HCT116 (cell line): Measurements from ENCODE around the gene CRADD. TPM values are rescaled to one million over a fixed set of nuclear protein-coding genes. Genes with fewer than 3 reads are reported as not detected.

Source experiments
- ATAC-seq: fragments of 200-7000 bp; cut with Tn5 transposase; 2 replicates; pipeline ENCODE4 v1.9.1; 2020; ENCODE audit warnings: mild to moderate bottlenecking, moderate library complexity
- BruUV-seq: library from RNA; stranded (reverse); fragments of 400-500 nt; replicated peaks from 2 replicates; lab custom pipeline; 2021; lab: Mats Ljungman, UMichigan
- CTCF ChIA-PET: fragments of 300-600 bp; sonication (Branson Sonifier 250); formaldehyde crosslinking; loops from one replicate; lab custom pipeline; 2021; ENCODE audit warnings: antibody characterized with exemption; lab: Charles Lee
- POLR2A ChIA-PET: fragments of 300-600, 350-600 bp; sonication (Branson Sonifier 250); formaldehyde crosslinking; loops from one replicate; lab custom pipeline; 2021; ENCODE audit warnings: antibody characterized with exemption; lab: Charles Lee
- RAD21 ChIA-PET, 2 experiments: fragments of 300-600 bp; sonication (Branson Sonifier 250); formaldehyde crosslinking; loops; one replicate each; lab custom pipeline; 2023; ENCODE audit warnings: low total read pairs in 2 of 2; ENCODE audit not compliant: uncharacterized antibody in 2 of 2, unreplicated experiment in 2 of 2, low non-redundant PET in 1 of 2; lab: Charles Lee
- DNase-seq: peaks from one replicate; pipeline ENCODE4 v3.0.0-alpha.2; 2010; ENCODE audit warnings: low read depth, low spot score
- H2AFZ ChIP-seq: fragments of 200-600 bp; shearing (Covaris generic), sonication (generic); 2 replicates; pipeline ENCODE4 v1.6.1; 2017; ENCODE audit warnings: low read depth, mixed run types, mixed read lengths, antibody characterized with exemption, low read length; ENCODE audit not compliant: poor library complexity, severe bottlenecking
- H3K27ac ChIP-seq: 2 replicates; pipeline ENCODE4 v1.5.1; 2012; ENCODE audit warnings: low read depth, low read length
- H3K27me3 ChIP-seq: fragments of 200-600 bp; sonication (generic); 2 replicates; pipeline ENCODE4 v1.6.1; 2016; ENCODE audit warnings: mixed run types, low read length, mixed read lengths; ENCODE audit not compliant: insufficient read depth
- H3K36me3 ChIP-seq, 2 experiments: fragments of 200-500 bp in 1 of 2; fragments of 200-600 bp in 1 of 2; sonication (Bioruptor generic) in 1 of 2; sonication (generic) in 1 of 2; 2 replicates each; pipeline versions ENCODE4 v1.5.1 to v1.6.1; 2014 to 2016; ENCODE audit warnings: low read length in 2 of 2, inconsistent platforms in 1 of 2, mixed read lengths in 1 of 2, mixed run types in 1 of 2; ENCODE audit not compliant: insufficient read depth in 2 of 2, control insufficient read depth in 1 of 2
- H3K4me1 ChIP-seq, 2 experiments: fragments of 200-600 bp in 1 of 2; sonication (generic) in 1 of 2; 2 replicates each; pipeline versions ENCODE4 v1.5.1 to v1.6.1; 2012 to 2017; ENCODE audit warnings: low read length in 2 of 2, inconsistent platforms in 1 of 2, mild to moderate bottlenecking in 1 of 2, mixed read lengths in 1 of 2, mixed run types in 1 of 2, moderate library complexity in 1 of 2; ENCODE audit not compliant: insufficient read depth in 2 of 2, control insufficient read depth in 1 of 2
- H3K4me2 ChIP-seq: fragments of 200-600 bp; sonication (generic); 2 replicates; pipeline ENCODE4 v1.6.1; 2017; ENCODE audit warnings: mixed run types, low read length, mixed read lengths
- H3K4me3 ChIP-seq, 2 experiments: fragments of 200-600 bp in 1 of 2; sonication (generic) in 1 of 2; replicated peaks in 1 of 2; 2 replicates each; pipeline ENCODE4 v1.5.1; 2011 to 2016; ENCODE audit warnings: low read length in 2 of 2, control low read depth in 1 of 2, low read depth in 1 of 2, mild to moderate bottlenecking in 1 of 2, mixed read lengths in 1 of 2, mixed run types in 1 of 2
- H3K79me2 ChIP-seq: fragments of 200-600 bp; sonication (generic); 2 replicates; pipeline ENCODE4 v1.6.1; 2017; ENCODE audit warnings: mild to moderate bottlenecking, mixed run types, low read length, moderate library complexity, mixed read lengths; ENCODE audit not compliant: insufficient read depth
- H3K9ac ChIP-seq: fragments of 200-600 bp; sonication (generic); 2 replicates; pipeline ENCODE4 v1.6.1; 2016; ENCODE audit warnings: low read length, mixed read lengths
- H3K9me2 ChIP-seq: fragments of 200-600 bp; sonication (generic), shearing (Covaris generic); 2 replicates; pipeline ENCODE4 v1.6.1; 2017; ENCODE audit warnings: mixed run types, mild to moderate bottlenecking, moderate library complexity; ENCODE audit not compliant: insufficient read depth
- H3K9me3 ChIP-seq, 2 experiments: fragments of 200-500 bp in 1 of 2; fragments of 200-600 bp in 1 of 2; sonication (Bioruptor generic) in 1 of 2; sonication (generic) in 1 of 2; 2 replicates each; pipeline ENCODE4 v1.6.1; 2014 to 2017; ENCODE audit warnings: low read length in 2 of 2, mixed read lengths in 2 of 2, inconsistent platforms in 1 of 2, low read depth in 1 of 2, mild to moderate bottlenecking in 1 of 2, mixed run types in 1 of 2, moderate library complexity in 1 of 2; ENCODE audit not compliant: control insufficient read depth in 1 of 2, insufficient read depth in 1 of 2
- H4K20me1 ChIP-seq: fragments of 200-600 bp; sonication (generic), shearing (Covaris generic); 2 replicates; pipeline ENCODE4 v1.6.1; 2017; ENCODE audit warnings: mixed run types, mild to moderate bottlenecking, moderate library complexity; ENCODE audit not compliant: insufficient read depth
- CBX3 ChIP-seq: IDR thresholded peaks from 2 replicates; pipeline ENCODE4 v1.6.1; 2012; ENCODE audit warnings: low read depth
- EGR1 ChIP-seq: IDR thresholded peaks from 2 replicates; pipeline ENCODE4 v1.6.1; 2012; ENCODE audit warnings: low read depth
- ELF1 ChIP-seq: IDR thresholded peaks from 2 replicates; pipeline ENCODE4 v1.6.1; 2012; ENCODE audit warnings: low read depth, borderline replicate concordance
- POLR2A ChIP-seq: IDR thresholded peaks from 2 replicates; pipeline ENCODE4 v1.7.0; 2011; ENCODE audit warnings: borderline replicate concordance; ENCODE audit not compliant: insufficient read depth, insufficient read length; ENCODE audit errors: extremely low read depth
- RAD21 ChIP-seq: IDR thresholded peaks from 2 replicates; pipeline ENCODE4 v1.6.1; 2012; ENCODE audit warnings: low read depth, mild to moderate bottlenecking
- REST ChIP-seq: IDR thresholded peaks from 2 replicates; pipeline ENCODE4 v1.6.1; 2012; ENCODE audit warnings: low read depth
- SP1 ChIP-seq: IDR thresholded peaks from 2 replicates; pipeline ENCODE4 v1.6.1; 2012; ENCODE audit warnings: low read depth
- SRF ChIP-seq: IDR thresholded peaks from 2 replicates; pipeline ENCODE4 v1.6.1; 2012; ENCODE audit warnings: low read depth
- TCF7L2 ChIP-seq: IDR thresholded peaks from 2 replicates; pipeline ENCODE4 v1.7.0; 2011; ENCODE audit warnings: borderline replicate concordance, inconsistent platforms; ENCODE audit not compliant: insufficient read depth, insufficient read length; ENCODE audit errors: extremely low read depth
- YY1 ChIP-seq: IDR thresholded peaks from 2 replicates; pipeline ENCODE4 v1.6.1; 2011; ENCODE audit warnings: low read length, low read depth, moderate library complexity, mild to moderate bottlenecking; ENCODE audit not compliant: insufficient replicate concordance; ENCODE audit errors: extremely low read depth
- ZFX ChIP-seq: fragments of 450-650 bp; IDR thresholded peaks from 2 replicates; pipeline ENCODE4 v1.6.1; 2017
- ZNF274 ChIP-seq: fragments of 200-500 bp; sonication (Bioruptor generic); IDR thresholded peaks from 2 replicates; pipeline ENCODE4 v1.6.1; 2014; ENCODE audit warnings: mild to moderate bottlenecking, low read depth, low read length, inconsistent platforms
- intact Hi-C: fragments of 100-400 bp; cut with micrococcal nuclease; formaldehyde crosslinking; loops from 2 replicates; pipeline ENCODE4 v1.10.0; 2022
- total RNA-seq: library from RNA; stranded (reverse); gene quantifications from one replicate; pipeline ENCODE4 v1.2.1, GENCODE V29; 2021; ENCODE audit not compliant: unreplicated experiment
- TF ChIP-seq, protein P1 (sequence below): IDR thresholded peaks from 2 replicates; pipeline ENCODE4 v1.6.1; 2012
- TF ChIP-seq, protein P2 (sequence below), 3 experiments: fragments of 200-600 bp in 1 of 3; sonication (generic) in 1 of 3; IDR thresholded peaks in 2 of 3; conservative IDR thresholded peaks in 1 of 3; 2 replicates each; pipeline ENCODE4 v1.5.1; 2012 to 2017; ENCODE audit warnings: low read depth in 2 of 3, low read length in 2 of 3, antibody characterized with exemption in 1 of 3, borderline replicate concordance in 1 of 3, control low read depth in 1 of 3, mild to moderate bottlenecking in 1 of 3, mixed read lengths in 1 of 3, mixed run types in 1 of 3, moderate library complexity in 1 of 3; ENCODE audit not compliant: insufficient read depth in 1 of 3

CRADD gene
- total RNA-seq, 1 experiment from 2014 or later: 12.2 TPM

DNA sequence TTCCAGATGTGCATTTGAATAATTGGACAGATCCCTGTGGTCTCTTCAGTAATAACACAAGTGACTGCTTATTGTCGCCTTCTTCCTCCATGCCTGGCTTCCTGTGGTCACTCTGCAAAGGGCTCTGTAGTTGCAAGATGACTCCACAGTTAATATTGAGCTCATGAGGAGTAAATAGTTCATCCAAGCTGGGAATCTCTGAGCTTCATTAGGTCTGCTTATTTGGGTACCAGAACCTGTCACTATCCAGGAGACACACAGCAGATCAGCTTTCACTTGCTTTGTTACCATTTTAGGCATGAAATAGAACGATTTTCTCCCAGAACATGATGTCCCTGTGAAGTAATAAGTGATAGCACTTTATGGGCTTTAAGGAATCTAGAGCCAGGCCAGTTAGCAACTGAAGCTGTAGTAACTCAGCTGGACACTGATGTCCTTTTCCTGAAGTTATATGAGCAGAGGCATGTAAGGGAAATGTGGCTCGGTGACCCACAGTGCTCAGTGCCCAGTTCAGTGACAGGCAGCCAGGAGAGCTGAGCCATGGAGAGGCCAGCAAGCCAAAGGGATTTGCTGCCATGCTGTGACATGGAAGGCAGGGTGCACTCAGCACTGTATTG lies 50.1 kb downstream of the CRADD start:
- no peaks in the 10 kb centered on the region for H3K27me3 ChIP-seq
- ChIA-PET RAD21 (no interaction called here), CTCF (no interaction called here), POLR2A (no interaction called here)
- no peaks in the 10 kb centered on the region for H3K9me2 ChIP-seq
- no peak for DNase-seq
- BruUV-seq: no TSS peak
- intact Hi-C loops: no loop called here
- no peaks in the 10 kb centered on the region for H3K36me3 ChIP-seq
- no peak for ATAC-seq
- H3K4me1 ChIP-seq: peaks cover 0 to 8% of the 10 kb centered on the region in 2 experiments; a peak in 2 of 4 replicates
- no peaks in the 10 kb centered on the region; the same call in 1 of the 2 replicates for H4K20me1 ChIP-seq
- H3K9me3 ChIP-seq: no peaks in the 10 kb centered on the region
- TF ChIP-seq POLR2A (no peak), TCF7L2 (no peak), CBX3 (no peak), YY1 (no peak), EGR1 (no peak), ZNF274 (no peak), REST (no peak), RAD21 (no peak), ELF1 (no peak), SP1 (no peak), ZFX (no peak), SRF (no peak)
- TF ChIP-seq, protein P1, sequence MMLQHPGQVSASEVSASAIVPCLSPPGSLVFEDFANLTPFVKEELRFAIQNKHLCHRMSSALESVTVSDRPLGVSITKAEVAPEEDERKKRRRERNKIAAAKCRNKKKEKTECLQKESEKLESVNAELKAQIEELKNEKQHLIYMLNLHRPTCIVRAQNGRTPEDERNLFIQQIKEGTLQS: no peak
- TF ChIP-seq, protein P2, sequence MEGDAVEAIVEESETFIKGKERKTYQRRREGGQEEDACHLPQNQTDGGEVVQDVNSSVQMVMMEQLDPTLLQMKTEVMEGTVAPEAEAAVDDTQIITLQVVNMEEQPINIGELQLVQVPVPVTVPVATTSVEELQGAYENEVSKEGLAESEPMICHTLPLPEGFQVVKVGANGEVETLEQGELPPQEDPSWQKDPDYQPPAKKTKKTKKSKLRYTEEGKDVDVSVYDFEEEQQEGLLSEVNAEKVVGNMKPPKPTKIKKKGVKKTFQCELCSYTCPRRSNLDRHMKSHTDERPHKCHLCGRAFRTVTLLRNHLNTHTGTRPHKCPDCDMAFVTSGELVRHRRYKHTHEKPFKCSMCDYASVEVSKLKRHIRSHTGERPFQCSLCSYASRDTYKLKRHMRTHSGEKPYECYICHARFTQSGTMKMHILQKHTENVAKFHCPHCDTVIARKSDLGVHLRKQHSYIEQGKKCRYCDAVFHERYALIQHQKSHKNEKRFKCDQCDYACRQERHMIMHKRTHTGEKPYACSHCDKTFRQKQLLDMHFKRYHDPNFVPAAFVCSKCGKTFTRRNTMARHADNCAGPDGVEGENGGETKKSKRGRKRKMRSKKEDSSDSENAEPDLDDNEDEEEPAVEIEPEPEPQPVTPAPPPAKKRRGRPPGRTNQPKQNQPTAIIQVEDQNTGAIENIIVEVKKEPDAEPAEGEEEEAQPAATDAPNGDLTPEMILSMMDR (IDR thresholded peaks at IDR 0.05 in 2 of 3, conservative IDR thresholded peaks at IDR 0.05 in 1 of 3; ENCODE audit: borderline replicate concordance in 1 of 3, insufficient read depth in 1 of 3, low read depth in 2 of 3, low read length in 2 of 3): no peak
- no peak overlapping the region for H2AFZ ChIP-seq
- no peak overlapping the region for H3K9ac ChIP-seq
- no peaks in the 10 kb centered on the region for H3K79me2 ChIP-seq
- no peak overlapping the region for H3K27ac ChIP-seq
- no peak overlapping the region for H3K4me3 ChIP-seq
- no peak overlapping the region for H3K4me2 ChIP-seq
